KG1 (cell line): ENCODE measurements around the gene UPK3A.
"Not testable (repeated sequence)": the region's sequence is repeated elsewhere in the genome, so short reads cannot be mapped to it uniquely, and the experiment has no call there.

Source experiments
- DNase-seq: peaks from one replicate; lab custom pipeline; 2025; lab: John Stamatoyannopoulos, UW

The UPK3A gene

DNA sequence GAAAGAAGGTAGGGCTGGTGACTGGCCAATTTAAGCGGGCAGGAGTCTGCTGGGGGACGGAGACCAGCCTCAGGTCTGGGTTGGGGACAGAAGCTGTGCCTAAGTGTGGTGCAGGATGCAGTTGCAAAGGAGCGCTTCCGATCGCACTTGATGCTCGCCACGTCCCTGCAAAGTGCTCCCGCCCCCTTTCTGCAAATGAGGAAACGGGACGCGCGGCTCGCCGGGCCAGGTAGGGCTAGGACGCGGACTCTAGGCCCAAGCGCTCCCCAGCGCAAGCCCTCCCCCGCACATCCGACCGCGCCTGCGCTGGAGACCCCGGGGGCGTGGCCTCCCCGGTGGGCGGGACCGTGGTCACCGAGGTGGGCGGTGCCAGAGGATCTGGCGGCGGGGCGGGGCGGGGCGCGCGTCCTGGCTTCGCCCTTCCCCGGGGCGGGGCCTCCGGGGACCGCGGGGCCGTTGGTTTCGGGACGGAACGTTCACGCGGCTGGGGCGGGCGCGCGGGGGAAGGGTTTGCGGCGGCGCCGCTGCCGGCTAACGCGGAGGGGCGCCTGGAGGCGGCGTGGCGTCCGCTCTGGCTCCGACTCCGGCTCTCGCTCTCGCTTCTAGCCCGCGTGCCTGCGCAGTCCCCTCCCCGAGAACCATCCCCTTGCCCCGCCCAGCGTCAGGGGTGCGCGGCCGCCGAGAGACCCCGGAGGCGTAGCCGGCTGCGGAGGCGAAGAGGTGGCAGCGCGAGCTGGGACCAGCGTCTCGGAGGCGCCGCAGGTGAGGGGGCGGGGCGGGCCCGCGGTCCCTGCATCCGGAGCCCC is 24.9 kb downstream of the UPK3A start, which contains the start of gene FAM118A:
Gene FAM118A (plus strand): TSS at position 513 of the 806 bp plus-strand sequence. CDS start 12,446 bp downstream, outside the sequence.
- peak; percentile 86 for DNase-seq

DNA sequence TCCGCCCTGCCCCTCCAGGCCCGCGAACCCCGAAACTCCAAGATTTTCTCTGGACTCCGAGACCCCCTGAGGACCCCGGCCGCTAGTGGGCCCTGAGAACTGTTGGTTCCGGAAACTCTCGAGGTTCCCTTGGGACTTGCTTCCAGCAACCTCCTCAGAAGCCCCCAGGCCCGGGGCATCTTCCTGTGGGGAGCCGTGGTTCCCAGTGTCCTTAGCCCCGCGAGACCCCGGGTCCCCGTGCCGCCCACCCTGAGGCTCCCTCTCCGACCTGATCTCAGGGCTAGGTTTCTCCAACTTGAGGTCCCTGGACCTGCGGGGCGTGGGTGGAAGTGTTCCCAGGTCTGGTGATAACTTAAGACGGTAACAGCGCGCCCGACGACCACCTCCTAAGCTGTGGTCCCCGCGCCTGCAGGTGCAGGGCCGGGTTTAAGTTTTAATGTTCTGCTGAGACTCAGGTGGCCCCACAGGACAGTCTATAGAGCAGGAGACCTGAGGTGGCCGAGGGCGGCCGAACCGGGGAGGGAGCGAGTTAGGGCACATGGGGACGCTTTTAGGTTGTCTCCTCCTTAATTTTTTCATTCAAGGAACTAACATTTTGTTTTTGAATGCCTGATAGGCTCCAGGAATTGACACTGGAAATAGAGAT is 25.7 kb downstream of the UPK3A start:
- DNase-seq, result no peak

DNA sequence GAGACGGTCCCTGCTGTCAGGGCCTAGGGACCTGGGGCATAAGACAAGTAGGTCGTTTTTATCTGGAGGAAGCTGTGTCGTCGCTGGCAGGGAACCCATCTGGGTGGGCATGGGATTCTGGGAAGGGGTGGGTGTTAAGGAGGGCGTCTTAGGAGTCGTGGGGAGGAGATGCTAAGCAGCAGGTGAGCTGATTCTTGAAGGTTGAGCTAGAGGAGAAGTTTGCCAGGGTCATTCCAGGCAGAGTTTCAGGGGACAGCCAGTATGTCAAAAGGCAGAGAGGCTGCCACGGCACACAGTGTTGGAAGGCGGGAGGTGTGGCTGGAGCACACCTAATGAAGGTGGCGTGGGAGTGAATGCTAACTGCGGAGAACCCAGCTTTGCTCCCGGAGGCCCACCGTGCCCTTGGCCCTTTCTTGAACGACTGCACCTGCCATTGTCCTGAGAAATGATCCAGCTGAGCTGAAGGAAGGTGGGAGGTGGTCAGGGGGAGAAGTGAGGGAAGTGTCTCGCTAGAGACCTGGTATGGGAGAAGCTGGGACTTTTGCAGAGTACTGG is 26.3 kb downstream of the UPK3A start:
- DNase-seq, result no peak

DNA sequence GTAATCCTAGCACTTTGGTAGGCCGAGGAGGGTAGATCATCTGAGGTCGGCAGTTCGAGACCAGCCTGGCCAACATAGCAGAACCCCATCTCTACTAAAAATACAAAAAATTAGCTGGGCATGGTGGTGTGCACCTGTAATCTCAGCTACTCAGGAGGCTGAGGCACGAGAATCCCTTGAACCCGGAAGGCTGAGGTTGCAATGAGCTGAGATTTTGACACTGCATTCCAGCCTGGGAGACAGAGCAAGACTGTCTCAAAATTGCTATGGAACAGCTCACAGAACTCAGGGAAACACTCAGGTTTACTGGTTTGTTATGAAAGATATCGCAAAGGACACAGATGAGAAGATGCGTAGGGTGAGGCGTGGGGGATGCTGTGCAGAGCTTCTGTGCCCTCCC is 27.7 kb downstream of the UPK3A start:
- no peak for DNase-seq

DNA sequence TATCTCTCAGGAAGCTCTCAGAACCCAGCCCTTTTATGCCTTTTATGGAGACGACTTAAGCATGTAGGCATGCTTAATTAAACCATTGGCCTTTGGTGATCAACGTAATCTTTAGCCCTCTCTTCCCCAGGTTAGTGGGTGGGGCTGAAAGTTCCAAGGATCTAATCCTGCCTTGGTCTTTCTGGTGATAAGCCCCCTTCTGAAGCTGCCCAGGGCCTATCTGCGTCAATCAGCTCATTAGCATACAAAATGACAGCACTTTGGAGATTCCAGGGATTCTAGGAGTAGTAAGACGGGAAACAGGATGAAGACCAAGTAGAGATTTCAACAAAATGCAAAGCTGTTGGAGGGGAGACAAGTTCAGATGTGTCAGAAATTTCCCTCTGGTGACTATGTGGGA is 28.1 kb downstream of the UPK3A start:
- DNase-seq, result no peak

DNA sequence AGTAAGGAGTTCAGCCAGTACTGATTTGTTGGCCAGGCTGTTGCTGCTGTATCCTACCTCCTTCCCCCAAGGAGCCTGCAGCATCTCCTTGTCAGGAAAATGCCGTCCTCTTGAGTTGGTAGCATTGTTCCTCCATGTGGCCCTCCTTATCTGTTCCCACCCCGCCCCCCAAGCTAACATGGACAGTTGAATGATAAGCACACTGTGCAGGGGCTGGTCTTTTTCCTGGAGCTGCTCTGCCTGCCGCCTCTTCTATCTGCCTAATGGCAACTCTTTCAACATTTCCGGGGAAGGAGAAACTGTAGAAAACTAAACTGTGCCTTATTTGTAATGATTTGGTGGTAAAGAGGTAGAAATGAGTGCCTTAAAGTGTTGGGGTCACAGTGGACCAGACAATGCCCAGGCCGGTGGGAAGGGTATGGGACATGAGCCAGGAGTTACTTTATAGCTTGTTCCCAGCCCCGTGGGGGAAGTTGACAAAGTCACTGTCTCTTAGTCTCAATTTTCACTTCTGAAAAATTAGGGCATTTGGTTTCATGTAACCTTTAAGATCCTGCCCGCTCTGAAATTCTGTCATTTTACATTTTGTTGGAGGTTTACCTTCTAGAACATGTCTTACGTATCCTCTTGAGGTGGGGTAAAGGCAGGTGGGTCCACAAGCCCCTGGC is 29.4 kb downstream of the UPK3A start:
- no peak for DNase-seq

- DNase-seq, result no peak
Observed at GRCh38 chr22:45314786-45315185, 30.0 kb downstream of the UPK3A start.

- DNase-seq, result no peak
Observed at GRCh38 chr22:45316796-45317526, 32.2 kb downstream of the UPK3A start.

- DNase-seq, result no peak
Observed at GRCh38 chr22:45317551-45318167, 32.9 kb downstream of the UPK3A start.

- DNase-seq, result no peak
Observed at GRCh38 chr22:45318168-45318557, 33.4 kb downstream of the UPK3A start.

- no peak for DNase-seq
Observed at GRCh38 chr22:45318558-45319323, 34.0 kb downstream of the UPK3A start.

DNA sequence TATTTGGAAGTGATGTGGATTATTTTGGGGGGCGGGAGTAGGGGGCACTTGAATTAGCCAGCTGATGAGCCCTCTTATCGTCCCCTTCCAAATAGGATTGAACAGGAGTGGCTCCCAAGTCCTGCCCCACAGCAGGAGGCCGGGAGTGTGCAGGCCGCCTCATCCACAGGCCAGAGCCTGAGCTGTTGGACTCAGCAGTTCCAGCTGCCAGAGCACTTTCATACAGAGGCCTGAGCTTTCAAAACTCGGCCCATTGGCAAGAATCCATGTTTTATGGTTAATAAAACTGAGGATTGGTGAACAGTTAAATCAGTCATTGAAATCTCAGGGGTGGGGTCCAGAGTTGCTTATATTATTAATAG is 34.6 kb downstream of the UPK3A start:
- DNase-seq, result no peak

GRCh38 chr22:45320357-45320976 is 35.7 kb downstream of the UPK3A start:
- DNase-seq, result no peak

- DNase-seq, result no peak
Observed at GRCh38 chr22:45321827-45322226, 37.1 kb downstream of the UPK3A start.

GRCh38 chr22:45322873-45323525 is 38.2 kb downstream of the UPK3A start:
- no peak for DNase-seq

GRCh38 chr22:45323695-45324094 is 38.9 kb downstream of the UPK3A start:
- no peak for DNase-seq

GRCh38 chr22:45324311-45324711 is 39.6 kb downstream of the UPK3A start:
- DNase-seq, result no peak

DNA sequence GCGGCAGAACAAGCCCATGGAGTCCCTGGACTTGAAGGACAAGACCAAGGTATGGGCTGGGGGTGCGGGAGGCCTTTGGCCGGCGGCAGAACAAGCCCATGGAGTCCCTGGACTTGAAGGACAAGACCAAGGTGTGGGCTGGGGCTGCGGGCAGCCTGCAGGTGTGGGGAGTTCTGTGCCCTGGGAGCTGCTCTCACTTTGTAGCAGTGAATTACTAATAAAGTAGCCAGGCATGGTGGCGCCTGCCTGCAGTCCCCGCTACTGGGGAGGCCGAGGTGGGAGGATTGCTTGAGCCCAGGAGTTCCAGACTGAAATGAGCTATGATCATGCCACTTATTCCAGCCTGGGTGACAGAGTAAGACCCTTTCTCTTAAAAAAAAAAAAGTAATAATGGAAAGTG is 43.5 kb downstream of the UPK3A start:
- DNase-seq, result not testable (repeated sequence)

DNA sequence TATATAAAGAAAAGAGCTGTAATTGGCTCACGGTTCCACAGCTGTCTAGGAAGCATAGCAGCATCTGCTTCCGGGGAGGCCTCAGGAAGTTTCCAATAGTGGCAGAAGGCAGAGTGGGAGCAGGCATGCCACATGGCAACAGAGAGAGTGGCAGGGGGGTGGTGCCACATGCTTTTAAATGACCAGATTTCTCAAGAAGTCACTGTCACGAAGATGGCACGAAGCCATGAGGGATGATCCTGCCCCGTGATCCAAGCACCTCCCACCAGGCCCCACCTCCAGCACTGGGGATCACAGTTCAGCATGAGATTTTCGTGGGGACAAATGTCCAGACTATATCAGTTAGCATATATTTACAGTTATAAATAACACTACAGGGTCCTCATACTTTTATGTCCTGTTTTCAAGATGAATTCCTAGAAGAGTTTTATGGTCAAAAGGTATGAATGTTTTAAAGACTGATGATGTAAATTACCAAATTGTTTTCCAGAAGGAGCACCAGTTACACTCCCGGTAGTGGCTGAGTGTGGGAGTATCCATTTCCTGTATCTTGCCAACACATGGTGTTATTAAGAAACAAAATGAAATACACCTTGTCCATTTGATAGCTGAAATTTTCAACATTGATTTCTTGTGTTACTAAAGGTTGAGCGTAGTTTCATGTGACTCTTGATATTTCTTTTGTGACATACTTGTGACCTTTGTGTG is 44.2 kb downstream of the UPK3A start:
- no peak for DNase-seq
